Vagina (tissue), 2 donors: ENCODE data around the gene TROAP. TPM values are rescaled to one million over a fixed set of nuclear protein-coding genes. Genes with fewer than 3 reads are reported as not detected.

Source experiments
- DNase-seq, 2 donors: peaks; one replicate each; pipeline ENCODE4 v3.0.0-alpha.2; 2017; ENCODE audit errors: extremely low spot score in 2 of 2
- H3K27ac ChIP-seq: fragments of 200-600 bp; sonication (generic); one replicate; pipeline ENCODE4 v1.5.1; 2019
- H3K27me3 ChIP-seq: fragments of 200-600 bp; sonication (generic); one replicate; pipeline ENCODE4 v1.5.1; 2019
- H3K36me3 ChIP-seq, 2 donors: fragments of 200-600 bp; sonication (generic); one replicate each; pipeline ENCODE4 v1.5.1; 2017 to 2019
- H3K4me1 ChIP-seq: fragments of 200-600 bp; sonication (generic); one replicate; pipeline ENCODE4 v1.5.1; 2019
- H3K4me3 ChIP-seq, 2 donors: fragments of 200-600 bp; sonication (generic); 1 replicate in 1 of 2; 2 replicates in 1 of 2; pipeline ENCODE4 v1.5.1; 2016 to 2019
- H3K9me3 ChIP-seq: fragments of 200-600 bp; sonication (generic); one replicate; pipeline ENCODE4 v1.5.1; 2019
- CTCF ChIP-seq, 3 experiments: fragments of 450-650 bp in 2 of 3; fragments of 200-600 bp in 1 of 3; sonication (generic) in 1 of 3; IDR thresholded peaks; one replicate each; pipeline ENCODE4 v1.5.1; 2017 to 2019; ENCODE audit warnings: antibody characterized with exemption in 3 of 3, mild to moderate bottlenecking in 2 of 3, moderate library complexity in 2 of 3
- POLR2A ChIP-seq, 2 donors: fragments of 450-650 bp; IDR thresholded peaks; one replicate each; pipeline ENCODE4 v1.6.1; 2017; ENCODE audit warnings: antibody characterized with exemption in 2 of 2, mild to moderate bottlenecking in 2 of 2, moderate library complexity in 2 of 2
- POLR2AphosphoS5 ChIP-seq, 2 donors: sonication (generic); formaldehyde crosslinking; IDR thresholded peaks; one replicate each; pipeline ENCODE4 v1.9.0; 2017; ENCODE audit warnings: antibody characterized with exemption in 2 of 2, mild to moderate bottlenecking in 2 of 2, low read depth in 1 of 2; ENCODE audit not compliant: insufficient read depth in 1 of 2
- intact Hi-C: fragments of 100-400 bp; cut with DNase I; formaldehyde crosslinking; loops from one replicate; pipeline ENCODE4 v1.15.1; 2023
- total RNA-seq: library from RNA; depleted of rRNA; stranded (reverse); fragments of >200 nt; gene quantifications from one replicate; pipeline ENCODE4 v1.2.3, GENCODE V29; 2016

Gene TROAP
- total RNA-seq, 1 donor from 2014 or later = 4.9 TPM

- Histone ChIP-seq H3K4me1 (peaks cover 10% of the 10 kb centered on the region), H3K4me3 (no peak overlapping the region), H3K9me3 (no peaks in the 10 kb centered on the region), H3K27me3 (no peaks in the 10 kb centered on the region), H3K27ac (no peak overlapping the region), H3K36me3 (no peaks in the 10 kb centered on the region)
- DNase-seq = no peak
- intact Hi-C loops = no loop called here
- TF ChIP-seq CTCF (IDR thresholded peaks at IDR 0.05) = no peak
- TF ChIP-seq POLR2AphosphoS5 (IDR thresholded peaks at IDR 0.05; ENCODE audit: insufficient read depth in 1 of 2, low read depth in 1 of 2) = no peak
- TF ChIP-seq POLR2A (IDR thresholded peaks at IDR 0.05) = no peak
Observed at GRCh38 chr12:49352351-49352750, 29.3 kb downstream of the TROAP start.

- no peak for DNase-seq
- TF ChIP-seq POLR2AphosphoS5 (IDR thresholded peaks at IDR 0.05; ENCODE audit: insufficient read depth in 1 of 2, low read depth in 1 of 2) (no peak), CTCF (IDR thresholded peaks at IDR 0.05) (no peak), POLR2A (IDR thresholded peaks at IDR 0.05) (no peak)
Observed at GRCh38 chr12:49355913-49356312, 32.9 kb downstream of the TROAP start.

GRCh38 chr12:49357103-49357678 lies 34.1 kb downstream of the TROAP start:
- H3K4me1 ChIP-seq = peaks cover 11% of the 10 kb centered on the region
- no peaks in the 10 kb centered on the region for H3K27me3 ChIP-seq
- no peak for TF ChIP-seq POLR2AphosphoS5 (IDR thresholded peaks at IDR 0.05; ENCODE audit: insufficient read depth in 1 of 2, low read depth in 1 of 2)
- peak in 2 of 3 experiments; percentile 9 to 13 for TF ChIP-seq CTCF (IDR thresholded peaks at IDR 0.05)
- TF ChIP-seq POLR2A (IDR thresholded peaks at IDR 0.05) = no peak
- DNase-seq = no peak
- no peaks in the 10 kb centered on the region for H3K9me3 ChIP-seq
- no peak overlapping the region for H3K27ac ChIP-seq
- intact Hi-C loops = loop anchor here (5.0 kb wide), 1 partner anchor 155 kb away; no protein-coding TSS in a partner anchor
- H3K36me3 ChIP-seq = no peaks in the 10 kb centered on the region
- H3K4me3 ChIP-seq = no peak overlapping the region

More at GRCh38 chr12:49355913-49356312, 32.9 kb downstream of the TROAP start:
- Histone ChIP-seq H3K4me3 (no peak overlapping the region), H3K9me3 (no peaks in the 10 kb centered on the region), H3K4me1 (peaks cover 3% of the 10 kb centered on the region), H3K27me3 (no peaks in the 10 kb centered on the region), H3K36me3 (no peaks in the 10 kb centered on the region), H3K27ac (no peak overlapping the region)
- intact Hi-C loops = loop anchor here (5.0 kb wide), 1 partner anchor 156 kb away; no protein-coding TSS in a partner anchor

- TF ChIP-seq POLR2AphosphoS5 (IDR thresholded peaks at IDR 0.05; ENCODE audit: insufficient read depth in 1 of 2, low read depth in 1 of 2) (no peak), CTCF (IDR thresholded peaks at IDR 0.05) (peak; percentile 56 to 65 (median 59))
- Histone ChIP-seq H3K9me3 (no peaks in the 10 kb centered on the region), H3K4me1 (peaks cover 11% of the 10 kb centered on the region), H3K27ac (no peak overlapping the region), H3K27me3 (no peaks in the 10 kb centered on the region), H3K36me3 (no peaks in the 10 kb centered on the region), H3K4me3 (no peak overlapping the region)
- intact Hi-C loops = loop anchor here (5.0 kb wide), 1 partner anchor 154 kb away; no protein-coding TSS in a partner anchor
- no peak for DNase-seq
Observed at GRCh38 chr12:49358483-49359141, 35.6 kb downstream of the TROAP start.

GRCh38 chr12:49359671-49360070 lies 36.6 kb downstream of the TROAP start:
- TF ChIP-seq POLR2A (IDR thresholded peaks at IDR 0.05) = no peak
- no peak for TF ChIP-seq CTCF (IDR thresholded peaks at IDR 0.05)
- no peak for TF ChIP-seq POLR2AphosphoS5 (IDR thresholded peaks at IDR 0.05; ENCODE audit: insufficient read depth in 1 of 2, low read depth in 1 of 2)
- no peak for DNase-seq
- H3K36me3 ChIP-seq = no peaks in the 10 kb centered on the region
- no peak overlapping the region for H3K4me3 ChIP-seq
- no peaks in the 10 kb centered on the region for H3K27me3 ChIP-seq
- intact Hi-C loops = loop anchor here (5.0 kb wide), 1 partner anchor 153 kb away; no protein-coding TSS in a partner anchor
- H3K9me3 ChIP-seq = no peaks in the 10 kb centered on the region
- H3K27ac ChIP-seq = no peak overlapping the region
- H3K4me1 ChIP-seq = peaks cover 18% of the 10 kb centered on the region
